Prostate gland (tissue), 2 donors: ENCODE results near the gene GANC. TPM values are rescaled to one million over a fixed set of nuclear protein-coding genes. Genes with fewer than 3 reads are reported as not detected.

Source experiments
- DNase-seq: peaks from one replicate; pipeline ENCODE4 v3.0.0-alpha.2; 2019; ENCODE audit warnings: low spot score
- H3K27ac ChIP-seq, 2 donors: fragments of 200-600 bp; sonication (generic); 2 replicates each; pipeline ENCODE4 v1.5.1; 2017 to 2019
- H3K27me3 ChIP-seq: fragments of 200-600 bp; sonication (generic); replicated peaks from 2 replicates; pipeline ENCODE4 v1.5.1; 2019; ENCODE audit not compliant: insufficient read depth
- H3K36me3 ChIP-seq, 2 donors: fragments of 200-600 bp; sonication (generic); 1 replicate in 1 of 2; 2 replicates in 1 of 2; pipeline versions ENCODE4 v1.5.1 to v1.8.1; 2017 to 2019
- H3K4me1 ChIP-seq: fragments of 200-600 bp; sonication (generic); replicated peaks from 2 replicates; pipeline ENCODE4 v1.5.1; 2019
- H3K4me3 ChIP-seq, 2 donors: fragments of 200-600 bp; sonication (generic); 2 replicates each; pipeline ENCODE4 v1.5.1; 2017 to 2019
- H3K9me3 ChIP-seq: fragments of 200-600 bp; sonication (generic); 2 replicates; pipeline ENCODE4 v1.5.1; 2017
- POLR2A ChIP-seq: fragments of 450-650 bp; IDR thresholded peaks from one replicate; pipeline ENCODE4 v1.6.1; 2016; ENCODE audit warnings: antibody characterized with exemption, mild to moderate bottlenecking
- WGBS: methylation state at CpG from one replicate; pipeline ENCODE4 v1.1.5; 2018; 5-methylcytosine and 5-hydroxymethylcytosine counted together
- intact Hi-C: fragments of 100-400 bp; cut with DNase I; formaldehyde crosslinking; loops from one replicate; pipeline ENCODE4 v1.14.2; 2022
- total RNA-seq, 2 donors: library from RNA; depleted of rRNA; stranded (reverse); fragments of >200 nt; gene quantifications; one replicate each; pipeline ENCODE4 v1.1.0, GENCODE V29; 2016
- TF ChIP-seq, protein P1 (sequence below), 4 experiments: fragments of 200-600 bp in 2 of 4; fragments of 450-650 bp in 2 of 4; sonication (generic) in 2 of 4; IDR thresholded peaks; 1 replicate in 3 of 4; 2 replicates in 1 of 4; pipeline ENCODE4 v1.5.1; 2016 to 2019; ENCODE audit warnings: antibody characterized with exemption in 4 of 4, mild to moderate bottlenecking in 2 of 4, moderate library complexity in 2 of 4

Gene GANC
- total RNA-seq, 2 donors from 2014 or later: 10.2 to 38.7 TPM

DNA sequence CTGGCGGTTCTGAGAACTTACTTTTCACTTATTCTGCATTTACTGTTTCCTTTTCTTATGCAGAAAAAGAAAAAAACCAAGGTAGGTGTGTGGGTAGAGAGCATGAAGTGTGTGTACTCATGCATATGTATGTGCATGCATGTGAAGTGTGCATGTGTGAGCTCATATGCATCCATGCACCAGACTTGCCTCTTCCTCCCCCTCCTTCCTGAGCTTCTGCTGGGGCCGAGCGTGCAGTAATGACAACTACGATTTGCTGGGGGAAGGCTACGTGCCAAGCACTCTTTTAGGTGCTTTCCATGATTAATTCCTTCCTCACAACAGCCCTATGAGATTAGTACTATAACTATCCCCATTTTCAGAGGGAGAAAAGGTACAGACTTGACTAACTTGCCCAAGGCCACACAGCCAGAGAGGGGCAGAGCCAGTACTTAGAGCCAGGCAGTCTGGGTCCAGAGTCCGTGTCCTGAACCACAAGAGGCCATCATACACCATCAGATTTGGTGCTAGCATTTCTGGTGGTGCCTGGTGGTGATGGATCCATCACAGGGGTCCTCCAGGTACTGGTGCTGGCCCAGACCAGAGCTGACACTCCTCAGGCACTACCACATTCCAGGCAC lies 133.0 kb downstream of the GANC start:
- Histone ChIP-seq H3K4me3 (no peak overlapping the region), H3K27ac (no peak overlapping the region), H3K27me3 (no peaks in the 10 kb centered on the region), H3K9me3 (no peaks in the 10 kb centered on the region), H3K4me1 (no peaks in the 10 kb centered on the region), H3K36me3 (no peaks in the 10 kb centered on the region)
- WGBS: 46% methylated on average over 6 of the region's 6 CpGs
- DNase-seq: no peak
- intact Hi-C loops: no loop called here
- no peak for TF ChIP-seq POLR2A
- TF ChIP-seq, protein P1, sequence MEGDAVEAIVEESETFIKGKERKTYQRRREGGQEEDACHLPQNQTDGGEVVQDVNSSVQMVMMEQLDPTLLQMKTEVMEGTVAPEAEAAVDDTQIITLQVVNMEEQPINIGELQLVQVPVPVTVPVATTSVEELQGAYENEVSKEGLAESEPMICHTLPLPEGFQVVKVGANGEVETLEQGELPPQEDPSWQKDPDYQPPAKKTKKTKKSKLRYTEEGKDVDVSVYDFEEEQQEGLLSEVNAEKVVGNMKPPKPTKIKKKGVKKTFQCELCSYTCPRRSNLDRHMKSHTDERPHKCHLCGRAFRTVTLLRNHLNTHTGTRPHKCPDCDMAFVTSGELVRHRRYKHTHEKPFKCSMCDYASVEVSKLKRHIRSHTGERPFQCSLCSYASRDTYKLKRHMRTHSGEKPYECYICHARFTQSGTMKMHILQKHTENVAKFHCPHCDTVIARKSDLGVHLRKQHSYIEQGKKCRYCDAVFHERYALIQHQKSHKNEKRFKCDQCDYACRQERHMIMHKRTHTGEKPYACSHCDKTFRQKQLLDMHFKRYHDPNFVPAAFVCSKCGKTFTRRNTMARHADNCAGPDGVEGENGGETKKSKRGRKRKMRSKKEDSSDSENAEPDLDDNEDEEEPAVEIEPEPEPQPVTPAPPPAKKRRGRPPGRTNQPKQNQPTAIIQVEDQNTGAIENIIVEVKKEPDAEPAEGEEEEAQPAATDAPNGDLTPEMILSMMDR (IDR thresholded peaks at IDR 0.05): no peak

Other genes starting within 250 kb of the GANC start
- 1 to 10 TPM; 1.5 to 2.1 TPM for gene PLA2G4D, start 178.6 kb upstream of the GANC start, total RNA-seq
- 10 to 100 TPM; 16.0 to 36.9 TPM for gene PLA2G4F, start 116.6 kb upstream of the GANC start, total RNA-seq
- 100 to 1,000 TPM in 1 of 2 donors, 10 to 100 TPM in 1; 76.2 to 111 TPM for gene VPS39, start 64.9 kb upstream of the GANC start, total RNA-seq
- 100 to 1,000 TPM in 1 of 2 donors, 10 to 100 TPM in 1; 88.6 to 130 TPM for gene TMEM87A, start 232 bp downstream of the GANC start, total RNA-seq
- gene CAPN3, start 86.3 kb downstream of the GANC start, total RNA-seq: 10 to 100 TPM in 1 of 2 donors, 1 to 10 TPM in 1; 5.3 to 15.1 TPM
- 10 to 100 TPM; 49.5 to 79.5 TPM for gene ZNF106, start 217.9 kb downstream of the GANC start, total RNA-seq
- gene SNAP23, start 222.4 kb downstream of the GANC start, total RNA-seq: 10 to 100 TPM; 86.1 to 93.9 TPM